HG02763 (cell line): ENCODE results near the gene LSAMP.

Experiments
- ATAC-seq: cut with Tn5 transposase; IDR thresholded peaks from one replicate; pipeline ENCODE4 v1.9.1; 2021; ENCODE audit warnings: mild to moderate bottlenecking, moderate library complexity; ENCODE audit not compliant: unreplicated experiment

Gene LSAMP

DNA sequence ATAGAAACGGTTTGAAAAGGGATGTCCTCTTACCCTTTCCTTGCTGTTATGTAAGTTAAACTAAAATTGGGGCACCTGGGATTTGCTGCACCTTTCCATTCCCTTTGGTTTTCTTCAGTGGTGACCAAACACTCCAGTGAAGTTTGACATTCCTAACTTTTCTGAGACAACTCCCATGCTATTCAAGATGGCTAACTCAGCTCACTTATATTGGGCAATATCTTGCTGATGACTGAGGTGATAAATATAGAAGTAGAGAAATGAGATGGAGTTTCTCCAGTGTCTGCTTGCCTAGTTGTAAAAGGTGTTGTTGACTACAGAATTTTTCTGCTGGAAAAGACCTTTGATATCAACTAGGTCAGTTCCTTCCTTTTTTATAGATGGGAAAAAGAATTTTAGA is 530.2 kb downstream of the LSAMP start:
- no peak for ATAC-seq

DNA sequence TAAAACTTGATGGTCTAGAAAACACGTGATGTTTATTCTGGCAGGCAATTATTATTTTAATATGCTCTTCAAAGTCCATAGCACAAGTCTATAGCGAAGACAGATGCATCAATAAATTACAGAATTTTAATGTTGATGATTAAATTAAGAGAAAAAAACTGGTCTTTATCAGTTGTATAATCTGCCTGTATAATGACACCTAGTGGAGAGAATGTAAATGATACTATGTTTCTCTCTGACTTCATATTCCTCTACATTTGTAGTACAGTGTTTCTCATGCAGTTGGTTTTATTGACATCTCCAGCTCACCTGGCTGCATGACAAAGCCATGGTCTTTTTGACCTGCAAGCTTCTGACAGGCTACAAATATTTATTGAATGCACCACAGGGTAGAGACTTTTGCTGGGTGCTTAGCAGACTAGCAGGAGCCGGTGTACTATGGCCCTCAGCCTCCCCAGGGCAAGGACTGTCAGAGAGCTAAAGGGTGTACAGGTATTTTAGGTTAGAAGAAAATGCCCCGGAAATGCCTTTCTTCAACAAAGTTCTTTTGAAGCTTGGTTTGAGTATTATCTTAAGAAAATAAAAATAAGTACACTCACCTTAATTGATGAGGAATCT is 532.1 kb downstream of the LSAMP start:
- ATAC-seq, result no peak

DNA sequence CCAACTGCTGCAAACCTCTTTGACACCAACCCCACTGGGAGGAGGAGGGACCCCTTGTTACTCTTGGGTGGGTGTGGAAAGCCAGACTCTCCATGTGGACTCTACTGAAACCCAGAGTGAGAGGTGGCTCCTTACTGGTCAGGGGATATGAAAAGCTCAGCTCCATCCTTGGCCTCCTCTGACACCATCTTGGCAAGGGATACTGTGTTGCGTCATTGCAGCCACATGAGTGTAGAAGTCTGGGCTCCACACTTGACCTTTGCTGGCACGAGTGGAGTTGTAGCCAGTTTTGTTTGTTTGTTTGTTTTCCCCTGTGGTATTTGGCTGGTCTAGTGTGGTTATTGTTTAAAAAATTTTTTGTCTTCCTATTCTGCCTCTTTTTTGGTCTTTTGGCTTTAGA is 532.9 kb downstream of the LSAMP start:
- ATAC-seq, result no peak

DNA sequence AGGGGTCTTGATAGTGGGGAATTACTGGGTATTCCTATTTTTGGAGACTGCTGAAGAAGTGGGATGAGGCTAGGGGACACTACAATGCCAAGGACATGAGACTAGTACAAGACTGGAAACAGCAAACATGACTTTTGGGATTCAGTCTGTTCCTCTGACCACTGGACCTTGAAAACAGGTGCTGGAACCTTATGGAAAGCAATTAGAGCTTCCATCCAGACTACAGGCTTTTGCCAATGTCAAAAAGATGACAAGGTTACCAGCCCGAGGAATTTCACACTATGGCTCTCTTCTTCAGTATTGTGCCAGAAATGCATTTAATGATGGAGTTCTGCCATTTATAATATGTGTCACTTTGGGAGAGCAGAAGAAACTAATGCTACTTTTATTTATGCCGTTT is 539.4 kb downstream of the LSAMP start:
- ATAC-seq, result no peak

DNA sequence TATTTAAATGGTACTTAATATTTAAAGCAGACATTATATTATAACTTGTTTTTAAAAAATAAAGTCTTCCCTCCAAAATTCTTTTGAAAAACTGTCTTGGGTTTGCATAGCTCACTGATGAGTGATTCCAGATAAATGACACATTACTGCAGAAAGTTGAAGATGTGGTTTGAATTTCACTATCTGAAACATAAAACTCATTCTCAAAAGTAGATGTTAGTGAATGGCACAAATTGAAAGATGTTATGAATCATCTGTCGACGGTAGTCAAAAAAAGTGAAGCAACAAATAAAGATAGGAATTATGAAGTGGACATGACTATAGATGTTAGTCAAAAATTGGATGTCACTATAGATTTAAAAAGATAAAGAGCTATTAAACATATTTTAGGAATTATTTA is 541.4 kb downstream of the LSAMP start:
- no peak for ATAC-seq

DNA sequence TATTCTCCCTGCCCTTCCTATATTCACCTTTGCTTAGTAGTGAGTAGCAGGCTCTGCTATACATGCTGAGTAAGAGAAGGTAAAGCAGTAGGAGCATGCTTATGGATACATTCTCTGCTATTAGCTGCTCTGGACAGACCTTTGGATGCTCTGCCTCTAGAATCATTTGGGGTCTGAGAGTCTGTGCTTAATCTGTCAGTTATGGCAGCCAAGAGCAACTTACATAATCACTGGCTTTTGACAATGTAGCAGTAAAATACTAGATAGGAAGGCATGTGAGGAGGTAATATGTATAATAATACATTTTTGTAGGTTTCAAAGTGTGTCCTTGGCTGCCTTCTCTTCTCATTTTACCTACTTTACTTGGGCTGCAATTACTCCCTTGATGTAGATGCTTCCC is 544.3 kb downstream of the LSAMP start:
- ATAC-seq, result no peak

DNA sequence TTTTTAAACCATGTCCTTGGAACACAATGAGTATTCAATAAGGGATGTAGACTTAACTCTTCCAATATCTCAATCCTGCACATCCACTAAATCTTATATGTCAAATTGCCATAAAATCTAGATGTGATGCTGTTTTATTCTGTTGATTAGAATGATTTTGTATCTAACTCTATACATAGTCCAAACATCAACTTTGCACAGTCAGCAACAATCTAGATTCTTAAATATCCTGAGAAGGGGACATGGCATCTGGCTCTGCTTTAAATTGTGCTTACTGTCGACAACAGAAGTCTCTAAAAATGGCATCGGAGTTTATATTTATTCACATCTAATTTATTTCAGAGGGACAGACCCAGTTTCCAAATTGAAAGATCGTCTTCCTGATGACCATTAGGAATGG is 545.8 kb downstream of the LSAMP start:
- no peak for ATAC-seq

DNA sequence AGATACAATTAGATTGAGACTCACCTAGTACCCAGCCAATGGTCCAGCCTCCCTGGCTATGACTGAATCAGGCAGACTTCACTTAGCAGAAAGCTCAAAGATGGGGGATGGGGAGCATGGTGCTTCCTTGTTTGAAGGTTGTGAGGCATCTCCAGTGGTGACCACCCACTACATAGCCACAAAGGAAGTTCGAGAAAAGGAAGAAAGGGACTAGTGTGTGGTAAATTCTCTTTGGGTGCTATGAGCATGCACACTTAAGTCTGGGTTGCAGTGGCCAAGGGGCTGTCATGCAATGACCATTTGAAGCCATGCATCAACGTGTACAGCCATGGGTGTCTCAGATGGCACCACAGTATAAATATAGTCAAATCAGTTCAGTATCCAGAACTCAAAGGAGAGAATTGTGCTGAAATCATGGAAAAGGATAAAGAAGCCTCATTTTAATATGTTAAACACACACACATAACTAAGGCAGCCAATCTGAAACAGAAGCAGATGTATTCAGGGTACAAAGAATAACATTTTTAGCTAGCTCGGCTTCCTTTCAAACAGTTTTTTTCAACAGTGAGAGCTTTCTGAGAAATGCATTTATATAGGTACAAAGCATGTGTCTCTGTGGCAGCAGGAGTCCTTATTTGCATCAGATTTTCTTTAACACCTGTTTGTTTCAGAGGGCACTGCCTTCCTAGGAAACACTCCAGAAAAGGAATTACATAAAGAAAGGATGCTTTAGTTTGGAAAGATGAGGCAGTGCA is 546.5 kb downstream of the LSAMP start:
- no peak for ATAC-seq

DNA sequence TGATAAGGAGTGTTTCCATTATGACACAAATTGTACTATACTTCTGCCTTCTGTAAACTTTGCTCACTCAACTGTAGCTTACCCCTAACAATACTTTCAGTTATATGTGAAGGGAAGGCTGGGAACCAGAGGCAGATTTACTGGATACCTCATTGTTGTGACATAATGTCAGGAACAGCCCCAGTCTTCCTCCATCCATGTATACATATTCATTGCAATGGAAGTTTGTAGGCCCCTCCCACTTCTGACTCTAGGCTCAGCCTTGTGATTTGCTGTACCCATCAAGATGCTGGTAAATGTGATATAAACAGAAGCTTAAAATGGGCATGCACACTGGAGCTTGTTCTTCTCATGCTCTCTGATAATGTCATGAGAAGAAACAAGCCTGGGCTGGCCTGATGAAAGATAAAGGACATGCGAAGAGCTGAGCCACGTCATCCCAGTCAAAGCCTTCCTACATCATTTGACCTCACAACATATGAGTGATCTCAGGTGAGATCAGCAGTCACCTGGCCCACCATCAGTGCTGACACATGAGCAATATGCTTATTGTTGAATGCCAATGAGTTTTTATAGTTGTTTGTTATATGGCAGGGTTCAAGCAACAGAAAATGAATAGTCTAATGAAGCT is 554.2 kb downstream of the LSAMP start:
- no peak for ATAC-seq

DNA sequence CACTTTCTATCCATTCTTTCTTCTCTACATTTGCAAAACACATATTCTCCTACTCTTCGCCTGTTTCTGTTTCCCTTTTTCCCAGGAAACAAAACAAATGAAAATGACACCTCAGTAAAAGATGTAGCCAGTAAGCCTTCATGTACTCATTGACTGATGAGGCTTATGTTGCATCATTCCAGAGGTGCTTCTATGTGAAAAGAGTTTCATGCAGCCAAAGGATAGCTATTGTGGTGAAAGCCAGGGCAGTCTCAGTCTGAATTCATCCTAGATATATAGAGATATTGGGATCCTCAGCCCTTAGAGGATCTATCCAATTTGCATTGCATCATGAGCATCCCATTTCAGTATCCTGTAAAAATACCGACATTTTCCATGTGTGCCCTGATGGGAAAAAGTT is 554.7 kb downstream of the LSAMP start:
- no peak for ATAC-seq

DNA sequence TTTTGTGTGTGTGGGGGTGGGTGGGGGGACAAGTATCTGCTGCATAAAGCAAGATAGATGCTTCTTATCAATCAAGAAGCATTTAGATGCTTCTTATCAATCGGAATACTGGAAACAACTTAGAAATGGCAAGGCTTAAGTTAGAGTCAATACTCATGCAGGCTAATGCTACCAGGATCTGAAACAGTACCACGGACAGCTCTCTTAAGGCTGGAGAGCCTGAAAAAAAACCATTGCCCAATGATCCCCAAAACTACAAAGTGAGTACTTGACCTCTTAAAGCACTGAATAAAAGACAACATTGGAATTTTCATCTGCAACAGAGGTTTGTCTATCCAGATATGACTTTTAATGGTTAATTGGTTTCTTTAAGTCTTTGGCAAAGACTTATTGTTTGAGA is 559.7 kb downstream of the LSAMP start:
- ATAC-seq, result no peak

DNA sequence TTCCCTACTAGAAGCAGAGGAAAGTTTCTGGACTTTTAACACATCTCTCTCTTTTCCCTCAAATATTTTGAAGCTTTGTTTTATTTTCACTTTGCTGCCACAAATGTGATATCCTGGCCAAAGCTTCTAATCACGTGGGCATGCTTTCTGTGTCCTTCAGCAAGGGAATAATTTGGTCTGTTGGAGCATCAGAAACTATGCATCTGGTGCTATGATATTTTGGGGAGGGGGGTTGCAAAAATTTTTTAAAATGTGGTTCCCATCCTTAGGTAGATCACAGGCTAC is 567.7 kb downstream of the LSAMP start:
- ATAC-seq, result no peak

DNA sequence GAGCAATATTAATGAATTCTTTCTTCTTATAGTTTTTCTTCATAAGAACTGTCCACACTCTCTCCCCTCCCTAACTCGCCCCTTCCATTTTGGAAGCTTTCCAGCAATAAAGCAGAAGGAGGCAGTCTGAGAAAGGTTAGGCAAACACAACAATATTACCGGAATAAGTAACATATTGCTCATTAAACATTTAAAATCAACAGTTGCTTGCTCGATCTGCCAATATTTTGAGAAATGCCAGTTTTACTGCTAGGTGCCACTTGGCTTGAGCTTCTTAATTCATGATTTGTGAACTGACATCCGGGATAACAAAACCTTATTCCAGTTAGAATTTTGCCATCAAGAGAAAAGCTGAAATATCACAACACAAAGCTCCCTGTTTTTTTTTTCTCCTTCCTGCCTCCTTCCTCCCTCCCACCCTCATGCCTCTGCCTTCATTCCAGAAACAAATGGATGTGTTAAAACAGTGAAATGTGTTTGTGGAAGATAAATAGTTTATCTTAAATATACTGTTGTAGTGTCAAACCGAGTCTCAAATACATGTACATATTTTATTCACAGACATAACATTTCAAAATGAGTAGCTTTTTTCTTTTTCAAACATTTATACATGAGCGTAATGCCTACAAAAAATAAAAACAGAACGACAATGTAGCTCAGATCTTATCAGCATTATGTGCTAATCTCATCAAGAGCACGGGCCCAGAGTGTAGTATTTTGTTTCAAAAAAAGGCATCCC is 568.2 kb downstream of the LSAMP start:
- no peak for ATAC-seq

DNA sequence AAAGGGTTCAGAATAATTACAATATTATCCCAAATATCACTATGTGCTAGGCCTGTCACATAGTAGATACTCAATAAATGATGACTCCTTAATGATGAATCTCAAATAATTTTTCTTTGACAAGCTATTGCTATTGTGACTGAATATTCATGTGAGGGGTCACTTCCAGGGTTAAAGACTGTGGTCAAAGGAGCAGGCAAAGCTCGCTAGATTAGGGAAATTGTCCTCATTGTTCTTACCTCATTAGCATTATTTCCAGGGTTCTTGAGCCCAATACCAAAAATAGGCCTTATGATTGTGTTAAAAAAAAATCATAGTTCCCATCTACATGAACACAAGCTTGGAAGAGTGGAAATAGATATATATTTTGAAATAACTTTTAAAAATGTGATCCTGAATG is 569.8 kb downstream of the LSAMP start:
- no peak for ATAC-seq

DNA sequence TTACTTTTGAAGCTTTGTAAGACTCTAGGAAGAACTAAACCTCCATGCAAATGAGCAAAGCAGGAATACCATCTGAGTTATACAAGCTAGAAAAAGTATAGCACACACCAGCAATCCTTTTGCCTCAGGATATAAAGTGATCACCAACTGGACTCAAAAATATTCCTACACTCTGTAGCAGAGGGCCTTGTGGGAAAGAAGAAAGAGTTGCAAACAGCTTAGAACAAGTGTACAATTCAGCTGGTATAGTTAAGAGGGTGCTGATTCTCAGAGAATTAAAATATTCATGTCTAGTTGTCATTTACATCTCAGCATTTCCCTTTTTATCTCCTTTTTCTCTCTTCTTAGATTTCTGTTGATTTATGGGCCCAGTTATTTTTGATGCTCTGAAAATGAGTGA is 573.6 kb downstream of the LSAMP start:
- no peak for ATAC-seq

DNA sequence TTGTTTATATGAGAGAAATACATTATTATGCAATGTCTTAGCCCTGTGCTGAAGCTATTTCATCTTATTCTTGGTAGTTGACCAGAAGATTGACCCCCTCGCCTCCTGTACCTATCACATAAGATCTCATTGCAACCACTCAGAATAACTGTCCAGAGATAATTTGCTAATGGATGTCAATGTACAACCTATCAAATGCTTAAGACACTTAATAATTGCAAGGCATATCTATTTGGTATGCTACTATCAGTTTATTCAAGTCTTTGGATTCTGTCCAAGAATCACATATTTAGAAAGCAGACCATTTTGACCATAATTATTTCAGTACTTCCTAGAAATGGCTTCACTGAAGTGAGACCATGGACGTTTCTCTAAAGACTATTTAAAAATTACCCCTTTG is 580.4 kb downstream of the LSAMP start:
- ATAC-seq, result no peak

DNA sequence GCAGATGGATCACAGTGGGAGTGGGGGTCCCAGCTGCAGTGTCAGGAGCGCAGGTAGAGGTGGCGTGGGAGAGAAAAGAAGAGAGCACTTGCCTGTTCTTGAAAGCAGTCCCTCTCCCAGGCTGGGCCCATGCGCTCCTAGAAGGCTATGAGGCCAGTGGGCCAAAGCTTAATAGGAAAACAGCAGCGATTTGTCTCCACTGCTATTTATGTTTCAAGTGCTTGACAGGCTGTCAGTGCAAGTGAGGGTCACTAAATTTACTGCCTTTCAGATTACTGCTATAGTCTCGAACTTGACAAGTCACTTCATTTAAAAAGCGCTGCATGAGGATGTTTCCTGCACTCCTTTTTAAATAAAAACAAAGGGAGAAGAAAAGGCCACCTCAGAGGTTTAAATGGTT is 582.4 kb downstream of the LSAMP start:
- ATAC-seq, result no peak

DNA sequence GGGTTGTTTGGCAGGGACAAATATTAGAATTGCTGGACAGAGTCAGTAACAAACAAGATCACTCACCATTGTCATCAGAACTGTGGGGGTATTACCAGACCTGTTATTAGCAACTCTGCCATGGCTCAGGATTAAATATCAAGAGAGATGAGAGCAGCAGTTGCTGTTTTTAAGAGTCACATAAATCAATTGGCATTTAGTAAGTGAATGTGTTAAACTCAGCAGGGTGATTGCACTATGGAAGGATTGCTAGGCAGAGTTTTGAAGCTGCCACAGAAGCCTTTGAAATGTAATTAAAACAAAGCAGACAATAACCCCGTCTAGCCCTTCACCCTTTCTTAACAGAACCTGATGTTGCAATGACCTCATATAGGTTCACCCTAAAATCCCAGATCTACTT is 583.2 kb downstream of the LSAMP start:
- no peak for ATAC-seq

DNA sequence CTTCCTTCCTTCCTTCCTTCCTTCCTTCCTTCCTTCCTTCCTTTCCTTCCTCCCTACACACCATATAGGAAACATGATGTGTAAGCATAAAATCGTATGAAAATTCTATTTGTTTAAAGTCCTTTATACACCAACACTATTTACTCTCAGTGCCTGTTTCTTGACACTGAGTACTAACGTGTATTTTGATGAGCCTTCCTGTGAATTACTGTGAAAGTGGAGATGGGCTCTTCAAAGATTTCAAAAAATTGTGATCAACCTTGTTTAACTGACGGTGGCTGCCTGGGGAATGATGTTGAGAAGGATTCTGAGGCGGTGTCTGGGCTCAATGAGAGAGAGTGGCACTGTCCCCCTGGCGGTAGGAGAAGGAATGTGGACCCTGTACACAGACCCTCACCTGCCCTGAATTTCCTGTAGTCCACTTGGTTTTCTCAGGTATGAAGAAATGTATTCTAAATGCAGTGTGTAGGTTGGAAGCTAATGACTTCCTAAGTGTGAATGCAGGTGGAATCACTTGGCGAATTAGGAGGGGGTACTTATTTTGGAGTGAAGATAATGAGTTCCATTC is 584.0 kb downstream of the LSAMP start:
- no peak for ATAC-seq

DNA sequence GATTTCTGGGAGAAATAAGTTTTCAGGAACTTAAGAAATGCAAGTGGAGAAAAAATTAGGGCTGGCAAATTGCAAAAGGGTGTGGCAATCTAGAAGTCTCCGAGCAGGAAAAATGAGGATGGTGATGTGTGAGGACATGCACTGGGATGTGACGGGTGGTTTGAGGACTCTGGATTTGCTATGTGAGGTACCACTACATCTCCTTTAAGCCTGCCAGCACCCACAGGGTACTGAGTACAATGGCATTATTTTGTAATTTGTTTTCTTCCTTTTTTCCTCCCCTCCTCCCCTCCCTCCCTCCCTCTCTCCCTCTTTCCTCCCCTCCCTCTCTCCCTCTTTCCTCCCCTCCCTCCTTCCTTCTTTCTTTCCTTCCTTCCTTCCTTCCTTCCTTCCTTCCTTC is 584.5 kb downstream of the LSAMP start:
- no peak for ATAC-seq

DNA sequence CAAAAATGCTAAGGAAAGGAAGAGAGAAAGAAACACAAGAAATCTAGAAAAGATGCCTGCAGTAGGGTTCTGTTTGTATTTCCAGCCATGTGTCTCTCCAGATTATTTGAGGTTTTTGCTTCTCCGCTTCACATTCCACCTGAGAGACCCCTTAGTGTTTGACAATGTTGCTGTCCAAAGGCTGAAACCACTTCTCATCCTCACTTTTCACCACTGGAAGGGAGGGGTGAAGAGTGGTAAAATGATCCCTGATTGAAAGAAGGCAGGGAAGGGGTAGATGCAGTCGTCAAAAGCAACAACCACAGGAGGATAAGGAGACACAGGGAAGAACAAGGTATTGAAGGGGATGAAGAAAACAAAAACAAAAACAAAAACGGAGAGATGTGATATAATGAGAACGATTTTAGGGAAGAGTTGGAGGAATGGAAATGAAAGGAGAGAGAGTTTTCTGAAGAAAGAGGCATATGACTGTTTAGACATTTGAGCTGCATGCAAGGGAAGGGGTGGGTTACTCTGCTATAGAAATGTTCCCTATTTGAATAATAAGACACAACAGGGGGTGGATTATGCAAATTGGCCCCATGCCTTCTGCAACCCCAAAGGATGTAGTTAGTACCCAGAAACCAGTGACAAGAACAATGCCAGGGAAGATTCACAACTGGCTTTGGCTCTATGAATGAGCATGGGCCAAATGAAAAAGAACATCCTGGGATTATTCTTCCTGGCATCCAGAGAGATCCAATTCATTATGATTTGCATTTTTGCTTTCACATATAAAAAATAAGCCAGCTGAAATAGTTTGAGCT is 586.1 kb downstream of the LSAMP start:
- ATAC-seq, result no peak
